ENCODE measurements around the gene CXCL16.

CXCL16 gene

GRCh38 chr17:4733073-4733531 lies 6.6 kb downstream of the CXCL16 start:
- DNase-seq, result no peak

GRCh38 chr17:4728124-4728523 lies 11.6 kb downstream of the CXCL16 start:
- H3K4me3 ChIP-seq (ENCODE audit: low read depth, low read length), result no peak overlapping the region
- no peak for DNase-seq
- TF ChIP-seq CTCF (IDR thresholded peaks at IDR 0.05; ENCODE audit: low read depth, low read length), result no peak
- no peaks in the 10 kb centered on the region for H3K27me3 ChIP-seq
- H3K36me3 ChIP-seq, result no peaks in the 10 kb centered on the region
- no peaks in the 10 kb centered on the region for H3K9me3 ChIP-seq
- H3K4me1 ChIP-seq, result no peaks in the 10 kb centered on the region

More at GRCh38 chr17:4733073-4733531, 6.6 kb downstream of the CXCL16 start:
- Histone ChIP-seq H3K4me1 (no peaks in the 10 kb centered on the region), H3K9me3 (no peaks in the 10 kb centered on the region), H3K36me3 (no peaks in the 10 kb centered on the region), H3K27me3 (peaks cover 5% of the 10 kb centered on the region), H3K4me3 (ENCODE audit: low read depth, low read length) (no peak overlapping the region)
- TF ChIP-seq CTCF (IDR thresholded peaks at IDR 0.05; ENCODE audit: low read depth, low read length), result no peak

GRCh38 chr17:4725646-4726310 lies 13.9 kb downstream of the CXCL16 start:
- TF ChIP-seq CTCF (IDR thresholded peaks at IDR 0.05; ENCODE audit: low read depth, low read length), result no peak
- Histone ChIP-seq H3K9me3 (no peaks in the 10 kb centered on the region), H3K27me3 (no peaks in the 10 kb centered on the region), H3K36me3 (no peaks in the 10 kb centered on the region), H3K4me3 (ENCODE audit: low read depth, low read length) (no peak overlapping the region), H3K4me1 (no peaks in the 10 kb centered on the region)
- no peak for DNase-seq

GRCh38 chr17:4724650-4725049 lies 15.1 kb downstream of the CXCL16 start:
- no peak for TF ChIP-seq CTCF (IDR thresholded peaks at IDR 0.05; ENCODE audit: low read depth, low read length)
- H3K9me3 ChIP-seq, result no peaks in the 10 kb centered on the region
- H3K36me3 ChIP-seq, result no peaks in the 10 kb centered on the region
- no peak overlapping the region for H3K4me3 ChIP-seq (ENCODE audit: low read depth, low read length)
- DNase-seq, result no peak
- H3K27me3 ChIP-seq, result no peaks in the 10 kb centered on the region
- H3K4me1 ChIP-seq, result no peaks in the 10 kb centered on the region

- no peaks in the 10 kb centered on the region for H3K36me3 ChIP-seq
These were observed 17.0 kb downstream of the CXCL16 start for GRCh38 chr17:4722678-4723240.

More at GRCh38 chr17:4722678-4723240, 17.0 kb downstream of the CXCL16 start:
- DNase-seq, result no peak
- Histone ChIP-seq H3K4me3 (ENCODE audit: low read depth, low read length) (no peak overlapping the region), H3K9me3 (no peaks in the 10 kb centered on the region), H3K4me1 (no peaks in the 10 kb centered on the region), H3K27me3 (no peaks in the 10 kb centered on the region)
- no peak for TF ChIP-seq CTCF (IDR thresholded peaks at IDR 0.05; ENCODE audit: low read depth, low read length)
